ENCODE data around the gene LYZL2.
"Not testable (repeated sequence)": the region's sequence is repeated elsewhere in the genome, so short reads cannot be mapped to it uniquely, and the experiment has no call there.

LYZL2 gene

GRCh38 chr10:30642856-30643255 lies 13.3 kb upstream of the LYZL2 start:
- not testable (repeated sequence) for H3K4me3 ChIP-seq, H3K27ac ChIP-seq

- Histone ChIP-seq H3K27ac (no peak overlapping the region), H3K4me3 (no peak overlapping the region)
Measured at GRCh38 chr10:30639946-30640786, 10.6 kb upstream of the LYZL2 start.

- H3K27ac ChIP-seq = no peak overlapping the region
- H3K4me3 ChIP-seq = no peak overlapping the region
Measured at GRCh38 chr10:30637881-30638467, 8.4 kb upstream of the LYZL2 start.

GRCh38 chr10:30631188-30631587 lies 1.6 kb upstream of the LYZL2 start:
- no peak overlapping the region for H3K27ac ChIP-seq
- H3K4me3 ChIP-seq = no peak overlapping the region

GRCh38 chr10:30630571-30630970 lies 1.0 kb upstream of the LYZL2 start:
- Histone ChIP-seq H3K4me3 (no peak overlapping the region), H3K27ac (no peak overlapping the region)

- not testable (repeated sequence) for H3K27ac ChIP-seq, H3K4me3 ChIP-seq
Measured at GRCh38 chr10:30628576-30628975, 977 bp downstream of the LYZL2 start.

- not testable (repeated sequence) for H3K27ac ChIP-seq, H3K4me3 ChIP-seq
Measured at GRCh38 chr10:30626837-30627236, 2.7 kb downstream of the LYZL2 start.

GRCh38 chr10:30626196-30626595 lies 3.4 kb downstream of the LYZL2 start:
- not testable (repeated sequence) for H3K27ac ChIP-seq, H3K4me3 ChIP-seq

- Histone ChIP-seq H3K4me3 (no peak overlapping the region), H3K27ac (no peak overlapping the region)
Measured at GRCh38 chr10:30625080-30625479, 4.5 kb downstream of the LYZL2 start.

- Histone ChIP-seq H3K27ac (no peak overlapping the region), H3K4me3 (no peak overlapping the region)
Measured at GRCh38 chr10:30619966-30620365, 9.6 kb downstream of the LYZL2 start.

- H3K4me3 ChIP-seq = no peak overlapping the region
- no peak overlapping the region for H3K27ac ChIP-seq
Measured at GRCh38 chr10:30617070-30617469, 12.5 kb downstream of the LYZL2 start.

GRCh38 chr10:30611041-30611440 lies 18.5 kb downstream of the LYZL2 start:
- not testable (repeated sequence) for H3K4me3 ChIP-seq, H3K27ac ChIP-seq

GRCh38 chr10:30607814-30608213 lies 21.7 kb downstream of the LYZL2 start:
- no peak overlapping the region for H3K27ac ChIP-seq
- no peak overlapping the region for H3K4me3 ChIP-seq

- Histone ChIP-seq H3K27ac (no peak overlapping the region), H3K4me3 (no peak overlapping the region)
Measured at GRCh38 chr10:30606313-30606712, 23.2 kb downstream of the LYZL2 start.

GRCh38 chr10:30605341-30606121 lies 24.0 kb downstream of the LYZL2 start:
- H3K4me3 ChIP-seq, H3K27ac ChIP-seq: not testable (repeated sequence)

GRCh38 chr10:30603589-30603988 lies 26.0 kb downstream of the LYZL2 start:
- no peak overlapping the region for H3K27ac ChIP-seq
- no peak overlapping the region for H3K4me3 ChIP-seq

GRCh38 chr10:30602747-30603146 lies 26.8 kb downstream of the LYZL2 start:
- Histone ChIP-seq H3K4me3 (no peak overlapping the region), H3K27ac (no peak overlapping the region)

GRCh38 chr10:30600005-30600404 lies 29.5 kb downstream of the LYZL2 start:
- Histone ChIP-seq H3K27ac (no peak overlapping the region), H3K4me3 (no peak overlapping the region)

GRCh38 chr10:30598105-30598776 lies 31.3 kb downstream of the LYZL2 start:
- Histone ChIP-seq H3K4me3 (no peak overlapping the region), H3K27ac (no peak overlapping the region)

GRCh38 chr10:30597433-30597824 lies 32.1 kb downstream of the LYZL2 start:
- not testable (repeated sequence) for H3K4me3 ChIP-seq, H3K27ac ChIP-seq
